ENCODE data around the gene NDE1.

DNA sequence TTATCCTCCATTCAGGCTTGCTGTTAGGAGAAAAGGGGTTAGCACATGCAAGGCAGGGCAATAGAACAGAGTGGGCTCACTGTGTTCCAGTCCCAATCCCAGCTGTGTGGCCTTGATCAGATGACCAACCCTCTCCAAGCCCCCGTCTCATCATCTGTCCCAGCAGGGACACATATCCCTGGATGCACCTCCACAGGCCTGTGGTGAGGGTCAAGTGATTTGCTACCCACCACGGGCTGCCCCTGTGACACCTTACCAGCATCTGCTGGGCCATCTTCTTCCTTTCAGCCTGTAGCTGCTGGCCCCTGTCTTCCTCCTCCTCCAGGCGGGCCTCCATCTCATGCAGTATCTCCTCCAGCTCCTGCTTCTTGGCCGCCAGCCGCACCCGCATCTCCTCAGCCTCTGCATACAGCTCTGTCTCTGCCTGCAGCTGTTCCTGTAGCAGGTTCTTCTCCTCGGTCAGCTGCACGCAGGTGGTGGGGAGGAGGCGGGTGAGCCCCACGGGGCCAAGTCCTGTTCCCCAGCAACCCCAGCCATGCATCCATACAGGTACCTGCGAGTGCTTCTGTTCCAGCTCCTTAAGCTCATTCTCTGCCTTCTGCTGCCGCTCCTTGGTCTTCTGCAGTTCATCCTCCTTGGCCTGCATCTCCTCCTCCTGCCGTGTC, 91.3 kb downstream of the NDE1 start:
- TF ChIP-seq, protein P1, sequence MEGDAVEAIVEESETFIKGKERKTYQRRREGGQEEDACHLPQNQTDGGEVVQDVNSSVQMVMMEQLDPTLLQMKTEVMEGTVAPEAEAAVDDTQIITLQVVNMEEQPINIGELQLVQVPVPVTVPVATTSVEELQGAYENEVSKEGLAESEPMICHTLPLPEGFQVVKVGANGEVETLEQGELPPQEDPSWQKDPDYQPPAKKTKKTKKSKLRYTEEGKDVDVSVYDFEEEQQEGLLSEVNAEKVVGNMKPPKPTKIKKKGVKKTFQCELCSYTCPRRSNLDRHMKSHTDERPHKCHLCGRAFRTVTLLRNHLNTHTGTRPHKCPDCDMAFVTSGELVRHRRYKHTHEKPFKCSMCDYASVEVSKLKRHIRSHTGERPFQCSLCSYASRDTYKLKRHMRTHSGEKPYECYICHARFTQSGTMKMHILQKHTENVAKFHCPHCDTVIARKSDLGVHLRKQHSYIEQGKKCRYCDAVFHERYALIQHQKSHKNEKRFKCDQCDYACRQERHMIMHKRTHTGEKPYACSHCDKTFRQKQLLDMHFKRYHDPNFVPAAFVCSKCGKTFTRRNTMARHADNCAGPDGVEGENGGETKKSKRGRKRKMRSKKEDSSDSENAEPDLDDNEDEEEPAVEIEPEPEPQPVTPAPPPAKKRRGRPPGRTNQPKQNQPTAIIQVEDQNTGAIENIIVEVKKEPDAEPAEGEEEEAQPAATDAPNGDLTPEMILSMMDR (IDR thresholded peaks at IDR 0.05) = no peak
- TF ChIP-seq POLR2A (IDR thresholded peaks at IDR 0.05) = no peak
